K562 (cell line): Measurements from ENCODE around the gene MBD3. TPM values are rescaled to one million over a fixed set of nuclear protein-coding genes. Genes with fewer than 3 reads are reported as not detected.
A peak's percentile ranks its signal among the peaks of the same experiment; 100 is the strongest.

ENCODE experiments used
- CHD2 ChIP-seq: IDR thresholded peaks from 2 replicates; pipeline ENCODE4 v1.6.1; 2011; ENCODE audit warnings: low read depth, low read length
- MAFG ChIP-seq: fragments of 450-650 bp; conservative IDR thresholded peaks from 2 replicates; pipeline ENCODE4 v1.6.1; 2016; ENCODE audit warnings: missing genetic modification characterization, missing compliant biosample characterization
- MEF2D ChIP-seq: conservative IDR thresholded peaks from 2 replicates; pipeline ENCODE4 v1.6.1; 2016; ENCODE audit warnings: low read depth, missing genetic modification characterization, missing compliant biosample characterization
- SAP30 ChIP-seq: fragments of 200-600 bp; sonication (generic); IDR thresholded peaks from 2 replicates; pipeline ENCODE4 v1.6.1; 2012; ENCODE audit warnings: borderline replicate concordance, low read depth, mild to moderate bottlenecking, moderate library complexity, low read length, control low read depth, inconsistent platforms; ENCODE audit not compliant: insufficient read depth, poor library complexity, severe bottlenecking
- SREBF2 ChIP-seq: sonication (generic); formaldehyde crosslinking; IDR thresholded peaks from 2 replicates; pipeline ENCODE4 v1.4.0; 2020; ENCODE audit warnings: mild to moderate bottlenecking, missing genetic modification reagents
- XRCC3 ChIP-seq: fragments of 450-650 bp; IDR thresholded peaks from 2 replicates; pipeline ENCODE4 v1.6.1; 2017; ENCODE audit warnings: mild to moderate bottlenecking, moderate library complexity
- ZNF263 ChIP-seq: sonication (generic); formaldehyde crosslinking; IDR thresholded peaks from 2 replicates; pipeline ENCODE4 v1.8.0; 2022; ENCODE audit warnings: mild to moderate bottlenecking, missing genetic modification reagents, borderline replicate concordance
- ZNF589 ChIP-seq: fragments of 200-800 bp; sonication (Bioruptor generic); IDR thresholded peaks from 2 replicates; pipeline ENCODE4 v1.6.1; 2016; ENCODE audit warnings: low read depth, missing genetic modification characterization, missing compliant biosample characterization
- polyA plus RNA-seq, 8 experiments: library from polyadenylated mRNA; depleted of rRNA in 4 of 8; stranded (reverse) in 5 of 8; unstranded in 3 of 8; fragments of >200 nt; fragmentation: Nextera tagmentation in 2 of 8; fragmentation: Illumina TruSeq in 1 of 8; extraction: Ambion mirVana in 2 of 8; extraction: Trizol in 1 of 8; gene quantifications; 2 replicates each; pipeline versions ENCODE4 v1.2.1 to v1.2.3, GENCODE V29; 2011 to 2014; ENCODE audit warnings: inconsistent platforms in 1 of 8, missing spikeins in 1 of 8
- total RNA-seq, 7 experiments: library from RNA; depleted of rRNA in 6 of 7; stranded (reverse); fragments of >200 nt in 6 of 7; fragmentation: Illumina TruSeq in 2 of 7; extraction: Trizol in 2 of 7; gene quantifications; 2 replicates each; pipeline versions ENCODE4 v1.2.1 to v1.2.3, GENCODE V29; 2011 to 2021; ENCODE audit warnings: low replicate concordance in 1 of 7
- TF ChIP-seq, protein P1 (sequence below), 2 experiments: fragments of 150-350 bp in 1 of 2; IDR thresholded peaks; 2 replicates each; pipeline ENCODE4 v1.6.1; 2012 to 2016; ENCODE audit warnings: low read depth in 2 of 2, low read length in 2 of 2, mild to moderate bottlenecking in 1 of 2, moderate library complexity in 1 of 2
- TF ChIP-seq, protein P2 (sequence below): IDR thresholded peaks from 3 replicates; pipeline ENCODE4 v1.6.1; 2011; ENCODE audit warnings: borderline replicate concordance, mild to moderate bottlenecking, moderate library complexity; ENCODE audit not compliant: insufficient read length; ENCODE audit errors: extremely low read depth

MBD3 gene
- total and polyA plus RNA-seq, 9 of the 15 experiments (the other 6 are each of a cell fraction or from before 2014, with no cell fraction given): 0.24 to 137 (median 30.9) TPM

- TF ChIP-seq ZNF589: peak; percentile 33; the same call in 1 of the 2 replicates
- no peak for TF ChIP-seq MAFG (tag)
- TF ChIP-seq CHD2: no peak
- no peak for TF ChIP-seq MEF2D (tag)
- TF ChIP-seq XRCC3: no peak
- TF ChIP-seq SREBF2 (CRISPR knock-in tag): no peak
- TF ChIP-seq, protein P1, sequence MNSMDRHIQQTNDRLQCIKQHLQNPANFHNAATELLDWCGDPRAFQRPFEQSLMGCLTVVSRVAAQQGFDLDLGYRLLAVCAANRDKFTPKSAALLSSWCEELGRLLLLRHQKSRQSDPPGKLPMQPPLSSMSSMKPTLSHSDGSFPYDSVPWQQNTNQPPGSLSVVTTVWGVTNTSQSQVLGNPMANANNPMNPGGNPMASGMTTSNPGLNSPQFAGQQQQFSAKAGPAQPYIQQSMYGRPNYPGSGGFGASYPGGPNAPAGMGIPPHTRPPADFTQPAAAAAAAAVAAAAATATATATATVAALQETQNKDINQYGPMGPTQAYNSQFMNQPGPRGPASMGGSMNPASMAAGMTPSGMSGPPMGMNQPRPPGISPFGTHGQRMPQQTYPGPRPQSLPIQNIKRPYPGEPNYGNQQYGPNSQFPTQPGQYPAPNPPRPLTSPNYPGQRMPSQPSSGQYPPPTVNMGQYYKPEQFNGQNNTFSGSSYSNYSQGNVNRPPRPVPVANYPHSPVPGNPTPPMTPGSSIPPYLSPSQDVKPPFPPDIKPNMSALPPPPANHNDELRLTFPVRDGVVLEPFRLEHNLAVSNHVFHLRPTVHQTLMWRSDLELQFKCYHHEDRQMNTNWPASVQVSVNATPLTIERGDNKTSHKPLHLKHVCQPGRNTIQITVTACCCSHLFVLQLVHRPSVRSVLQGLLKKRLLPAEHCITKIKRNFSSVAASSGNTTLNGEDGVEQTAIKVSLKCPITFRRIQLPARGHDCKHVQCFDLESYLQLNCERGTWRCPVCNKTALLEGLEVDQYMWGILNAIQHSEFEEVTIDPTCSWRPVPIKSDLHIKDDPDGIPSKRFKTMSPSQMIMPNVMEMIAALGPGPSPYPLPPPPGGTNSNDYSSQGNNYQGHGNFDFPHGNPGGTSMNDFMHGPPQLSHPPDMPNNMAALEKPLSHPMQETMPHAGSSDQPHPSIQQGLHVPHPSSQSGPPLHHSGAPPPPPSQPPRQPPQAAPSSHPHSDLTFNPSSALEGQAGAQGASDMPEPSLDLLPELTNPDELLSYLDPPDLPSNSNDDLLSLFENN (IDR thresholded peaks at IDR 0.05; ENCODE audit: low read depth in 2 of 2, low read length in 2 of 2): peak in 1 of 2 experiments; percentile 36; a peak in 1 of 4 replicates
- TF ChIP-seq, protein P2, sequence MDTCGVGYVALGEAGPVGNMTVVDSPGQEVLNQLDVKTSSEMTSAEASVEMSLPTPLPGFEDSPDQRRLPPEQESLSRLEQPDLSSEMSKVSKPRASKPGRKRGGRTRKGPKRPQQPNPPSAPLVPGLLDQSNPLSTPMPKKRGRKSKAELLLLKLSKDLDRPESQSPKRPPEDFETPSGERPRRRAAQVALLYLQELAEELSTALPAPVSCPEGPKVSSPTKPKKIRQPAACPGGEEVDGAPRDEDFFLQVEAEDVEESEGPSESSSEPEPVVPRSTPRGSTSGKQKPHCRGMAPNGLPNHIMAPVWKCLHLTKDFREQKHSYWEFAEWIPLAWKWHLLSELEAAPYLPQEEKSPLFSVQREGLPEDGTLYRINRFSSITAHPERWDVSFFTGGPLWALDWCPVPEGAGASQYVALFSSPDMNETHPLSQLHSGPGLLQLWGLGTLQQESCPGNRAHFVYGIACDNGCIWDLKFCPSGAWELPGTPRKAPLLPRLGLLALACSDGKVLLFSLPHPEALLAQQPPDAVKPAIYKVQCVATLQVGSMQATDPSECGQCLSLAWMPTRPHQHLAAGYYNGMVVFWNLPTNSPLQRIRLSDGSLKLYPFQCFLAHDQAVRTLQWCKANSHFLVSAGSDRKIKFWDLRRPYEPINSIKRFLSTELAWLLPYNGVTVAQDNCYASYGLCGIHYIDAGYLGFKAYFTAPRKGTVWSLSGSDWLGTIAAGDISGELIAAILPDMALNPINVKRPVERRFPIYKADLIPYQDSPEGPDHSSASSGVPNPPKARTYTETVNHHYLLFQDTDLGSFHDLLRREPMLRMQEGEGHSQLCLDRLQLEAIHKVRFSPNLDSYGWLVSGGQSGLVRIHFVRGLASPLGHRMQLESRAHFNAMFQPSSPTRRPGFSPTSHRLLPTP: no peak
- no peak for TF ChIP-seq ZNF263
- TF ChIP-seq SAP30: peak; percentile 61
Observed at GRCh38 chr19:1592024-1592754, 476 bp downstream of the MBD3 start (continued).
